Panc1 (cell line): ENCODE data around the gene COMTD1.

Source experiments
- SIN3A ChIP-seq: IDR thresholded peaks from 2 replicates; pipeline ENCODE4 v1.6.1; 2012; ENCODE audit warnings: low read depth, mild to moderate bottlenecking, low read length, moderate library complexity, borderline replicate concordance; ENCODE audit not compliant: insufficient read depth
- TF ChIP-seq, protein P1 (sequence below): fragments of 450-650 bp; IDR thresholded peaks from 2 replicates; pipeline ENCODE4 v1.5.1; 2017; ENCODE audit warnings: mild to moderate bottlenecking

DNA sequence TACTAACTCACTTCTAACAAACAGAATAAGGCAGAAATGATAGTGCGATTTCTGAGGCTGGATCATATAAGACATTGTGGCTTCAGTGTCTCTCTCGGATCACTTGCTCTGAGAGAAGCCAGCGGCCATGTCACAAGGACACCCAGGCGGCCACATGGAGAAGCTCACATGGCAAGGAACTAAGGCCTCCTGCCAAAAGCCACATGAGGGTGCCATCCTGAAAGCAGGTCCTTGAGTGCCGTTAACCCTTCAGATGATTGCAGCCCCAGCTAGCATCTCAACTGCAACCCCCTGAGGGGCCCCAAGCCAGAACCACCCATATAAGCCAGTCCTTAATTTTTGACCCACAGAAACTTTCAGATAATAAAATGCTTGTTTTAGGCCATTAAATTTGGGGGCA lies 32.0 kb downstream of the COMTD1 start:
- TF ChIP-seq, protein P1, sequence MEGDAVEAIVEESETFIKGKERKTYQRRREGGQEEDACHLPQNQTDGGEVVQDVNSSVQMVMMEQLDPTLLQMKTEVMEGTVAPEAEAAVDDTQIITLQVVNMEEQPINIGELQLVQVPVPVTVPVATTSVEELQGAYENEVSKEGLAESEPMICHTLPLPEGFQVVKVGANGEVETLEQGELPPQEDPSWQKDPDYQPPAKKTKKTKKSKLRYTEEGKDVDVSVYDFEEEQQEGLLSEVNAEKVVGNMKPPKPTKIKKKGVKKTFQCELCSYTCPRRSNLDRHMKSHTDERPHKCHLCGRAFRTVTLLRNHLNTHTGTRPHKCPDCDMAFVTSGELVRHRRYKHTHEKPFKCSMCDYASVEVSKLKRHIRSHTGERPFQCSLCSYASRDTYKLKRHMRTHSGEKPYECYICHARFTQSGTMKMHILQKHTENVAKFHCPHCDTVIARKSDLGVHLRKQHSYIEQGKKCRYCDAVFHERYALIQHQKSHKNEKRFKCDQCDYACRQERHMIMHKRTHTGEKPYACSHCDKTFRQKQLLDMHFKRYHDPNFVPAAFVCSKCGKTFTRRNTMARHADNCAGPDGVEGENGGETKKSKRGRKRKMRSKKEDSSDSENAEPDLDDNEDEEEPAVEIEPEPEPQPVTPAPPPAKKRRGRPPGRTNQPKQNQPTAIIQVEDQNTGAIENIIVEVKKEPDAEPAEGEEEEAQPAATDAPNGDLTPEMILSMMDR: no peak
- no peak for TF ChIP-seq SIN3A
